ENCODE data around the gene MACROD1. TPM values are rescaled to one million over a fixed set of nuclear protein-coding genes. Genes with fewer than 3 reads are reported as not detected.
A peak's percentile ranks its signal among the peaks of the same experiment; 100 is the strongest.
"Not testable (repeated sequence)": the region's sequence is repeated elsewhere in the genome, so short reads cannot be mapped to it uniquely, and the experiment has no call there.

Gene MACROD1
- total and polyA plus RNA-seq, 2 donors = 9.8 to 25.1 TPM

- H3K27ac ChIP-seq (ENCODE audit: low read depth) = no peak overlapping the region
- WGBS = 89% methylated on average over 5 of the region's 5 CpGs
Measured at GRCh38 chr11:63979426-63979825, 186.5 kb downstream of the MACROD1 start.

GRCh38 chr11:63978551-63979239, 187.2 kb downstream of the MACROD1 start:
- no peaks in the 10 kb centered on the region for H3K36me3 ChIP-seq (ENCODE audit: insufficient read depth)
- no peak overlapping the region for H3K27ac ChIP-seq (ENCODE audit: low read depth)
- 68% methylated on average over 10 of the region's 10 CpGs for WGBS
- no peak for DNase-seq (ENCODE audit: extremely low spot score)
- H3K4me1 ChIP-seq (ENCODE audit: insufficient read depth) = no peaks in the 10 kb centered on the region
- no peak overlapping the region for H3K4me3 ChIP-seq (ENCODE audit: low read depth, low read length)

More at GRCh38 chr11:63979426-63979825, 186.5 kb downstream of the MACROD1 start:
- Histone ChIP-seq H3K36me3 (ENCODE audit: insufficient read depth) (no peaks in the 10 kb centered on the region), H3K4me1 (ENCODE audit: insufficient read depth) (no peaks in the 10 kb centered on the region), H3K4me3 (ENCODE audit: low read depth, low read length) (no peak overlapping the region)
- no peak for DNase-seq (ENCODE audit: extremely low spot score)

- WGBS = under 1% methylated on average over 67 of the region's 67 CpGs
- DNase-seq (ENCODE audit: extremely low spot score) = peak; percentile 100
- Histone ChIP-seq H3K4me3 (ENCODE audit: low read depth, low read length) (peak within 1 kb of the TSS; percentile 81), H3K27ac (ENCODE audit: low read depth) (peak within 1 kb of the TSS; percentile 99), H3K36me3 (ENCODE audit: insufficient read depth) (no peaks in the 10 kb centered on the region), H3K4me1 (ENCODE audit: insufficient read depth) (no peaks in the 10 kb centered on the region)
Measured at GRCh38 chr11:63974259-63975143, 191.4 kb downstream of the MACROD1 start, which contains the start of gene COX8A. COX8A (plus strand) TSS chr11:63974620; CDS start chr11:63974681, 61 bp downstream.

- H3K27ac ChIP-seq (ENCODE audit: low read depth); DNase-seq (ENCODE audit: extremely low spot score); H3K4me3 ChIP-seq (ENCODE audit: low read depth, low read length); H3K36me3 ChIP-seq (ENCODE audit: insufficient read depth); H3K4me1 ChIP-seq (ENCODE audit: insufficient read depth): not testable (repeated sequence)
- WGBS = 67% methylated on average over 18 of the region's 18 CpGs
Measured at GRCh38 chr11:63973912-63974258, 192.0 kb downstream of the MACROD1 start.

GRCh38 chr11:63970902-63971301, 195.0 kb downstream of the MACROD1 start:
- no peak for DNase-seq (ENCODE audit: extremely low spot score)
- Histone ChIP-seq H3K4me3 (ENCODE audit: low read depth, low read length) (no peak overlapping the region), H3K36me3 (ENCODE audit: insufficient read depth) (no peaks in the 10 kb centered on the region), H3K4me1 (ENCODE audit: insufficient read depth) (no peaks in the 10 kb centered on the region), H3K27ac (ENCODE audit: low read depth) (no peak overlapping the region)
- WGBS = 71% methylated on average over 5 of the region's 5 CpGs

GRCh38 chr11:63969461-63969860, 196.5 kb downstream of the MACROD1 start:
- no peak overlapping the region for H3K27ac ChIP-seq (ENCODE audit: low read depth)
- H3K4me3 ChIP-seq (ENCODE audit: low read depth, low read length) = no peak overlapping the region
- H3K4me1 ChIP-seq (ENCODE audit: insufficient read depth) = no peaks in the 10 kb centered on the region
- 85% methylated on average over 2 of the region's 2 CpGs for WGBS
- H3K36me3 ChIP-seq (ENCODE audit: insufficient read depth) = no peaks in the 10 kb centered on the region
- no peak for DNase-seq (ENCODE audit: extremely low spot score)

GRCh38 chr11:63966444-63966843, 199.5 kb downstream of the MACROD1 start:
- H3K27ac ChIP-seq (ENCODE audit: low read depth) = no peak overlapping the region
- DNase-seq (ENCODE audit: extremely low spot score) = no peak
- H3K4me3 ChIP-seq (ENCODE audit: low read depth, low read length) = no peak overlapping the region
- no peaks in the 10 kb centered on the region for H3K4me1 ChIP-seq (ENCODE audit: insufficient read depth)
- 100% methylated on average over 1 of the region's 1 CpG for WGBS
- H3K36me3 ChIP-seq (ENCODE audit: insufficient read depth) = no peaks in the 10 kb centered on the region

- WGBS = 94% methylated on average over 4 of the region's 4 CpGs
- not testable (repeated sequence) for H3K4me3 ChIP-seq (ENCODE audit: low read depth, low read length); H3K4me1 ChIP-seq (ENCODE audit: insufficient read depth); H3K27ac ChIP-seq (ENCODE audit: low read depth); DNase-seq (ENCODE audit: extremely low spot score); H3K36me3 ChIP-seq (ENCODE audit: insufficient read depth)
Measured at GRCh38 chr11:63963895-63964294, 202.0 kb downstream of the MACROD1 start.

- 23% methylated on average over 19 of the region's 19 CpGs for WGBS
- Histone ChIP-seq H3K27ac (ENCODE audit: low read depth) (no peak overlapping the region), H3K4me1 (ENCODE audit: insufficient read depth) (no peaks in the 10 kb centered on the region), H3K36me3 (ENCODE audit: insufficient read depth) (no peaks in the 10 kb centered on the region), H3K4me3 (ENCODE audit: low read depth, low read length) (no peak overlapping the region)
- peak; percentile 71 for DNase-seq (ENCODE audit: extremely low spot score)
Measured at GRCh38 chr11:63961608-63962412, 204.1 kb downstream of the MACROD1 start.

GRCh38 chr11:63958008-63958407, 207.9 kb downstream of the MACROD1 start:
- 87% methylated on average over 5 of the region's 5 CpGs for WGBS
- Histone ChIP-seq H3K36me3 (ENCODE audit: insufficient read depth) (no peaks in the 10 kb centered on the region), H3K4me3 (ENCODE audit: low read depth, low read length) (no peak overlapping the region), H3K4me1 (ENCODE audit: insufficient read depth) (no peaks in the 10 kb centered on the region), H3K27ac (ENCODE audit: low read depth) (no peak overlapping the region)
- no peak for DNase-seq (ENCODE audit: extremely low spot score)

- Histone ChIP-seq H3K4me3 (ENCODE audit: low read depth, low read length) (no peak overlapping the region), H3K36me3 (ENCODE audit: insufficient read depth) (no peaks in the 10 kb centered on the region), H3K4me1 (ENCODE audit: insufficient read depth) (no peaks in the 10 kb centered on the region), H3K27ac (ENCODE audit: low read depth) (no peak overlapping the region)
- 97% methylated on average over 4 of the region's 4 CpGs for WGBS
- no peak for DNase-seq (ENCODE audit: extremely low spot score)
Measured at GRCh38 chr11:63952570-63952969, 213.3 kb downstream of the MACROD1 start.

- no peaks in the 10 kb centered on the region for H3K4me1 ChIP-seq (ENCODE audit: insufficient read depth)
- no peak overlapping the region for H3K4me3 ChIP-seq (ENCODE audit: low read depth, low read length)
- H3K27ac ChIP-seq (ENCODE audit: low read depth) = no peak overlapping the region
- DNase-seq (ENCODE audit: extremely low spot score) = no peak
- 77% methylated on average over 20 of the region's 20 CpGs for WGBS
- H3K36me3 ChIP-seq (ENCODE audit: insufficient read depth) = no peaks in the 10 kb centered on the region
Measured at GRCh38 chr11:63951779-63952536, 214.0 kb downstream of the MACROD1 start.

Data from urinary bladder (tissue), 4 donors.